ENCODE measurements around the gene FHL1.
"Not testable (repeated sequence)": the region's sequence is repeated elsewhere in the genome, so short reads cannot be mapped to it uniquely, and the experiment has no call there.

Gene FHL1

DNA sequence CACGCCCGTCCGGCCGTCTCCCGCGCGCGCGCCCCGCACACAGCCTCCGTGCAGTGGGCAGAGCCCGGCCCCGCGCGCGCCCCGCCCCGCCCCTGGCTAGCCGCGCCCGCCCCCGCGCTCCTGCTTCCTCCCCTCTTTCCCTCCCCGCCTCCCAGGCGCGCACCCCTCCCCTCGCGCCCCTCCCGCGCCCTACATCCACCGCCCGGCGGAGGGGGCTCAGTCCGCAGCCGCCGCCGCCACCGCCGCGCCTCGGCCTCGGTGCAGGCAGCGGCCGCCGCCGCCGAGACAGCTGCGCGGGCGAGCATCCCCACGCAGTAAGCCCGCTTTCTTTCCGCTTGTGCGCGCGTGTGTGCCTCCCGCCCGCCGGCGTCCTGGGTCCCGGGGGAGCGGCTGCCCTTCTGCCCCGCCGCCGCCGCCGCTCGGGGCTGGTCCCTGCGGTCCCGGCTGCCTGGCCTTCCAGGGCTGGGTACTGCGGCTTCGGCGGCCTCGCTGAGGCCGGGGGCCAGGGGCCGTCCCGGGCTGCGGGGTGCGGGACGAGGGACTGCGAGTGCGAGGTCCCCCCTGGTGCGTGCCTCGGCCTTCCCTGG is at the start of gene FHL1:
Gene FHL1, plus strand, starts transcription at position 219 of the 587 bp plus-strand sequence.
- DNase-seq, result peak; percentile 31 to 70 (median 51)

DNA sequence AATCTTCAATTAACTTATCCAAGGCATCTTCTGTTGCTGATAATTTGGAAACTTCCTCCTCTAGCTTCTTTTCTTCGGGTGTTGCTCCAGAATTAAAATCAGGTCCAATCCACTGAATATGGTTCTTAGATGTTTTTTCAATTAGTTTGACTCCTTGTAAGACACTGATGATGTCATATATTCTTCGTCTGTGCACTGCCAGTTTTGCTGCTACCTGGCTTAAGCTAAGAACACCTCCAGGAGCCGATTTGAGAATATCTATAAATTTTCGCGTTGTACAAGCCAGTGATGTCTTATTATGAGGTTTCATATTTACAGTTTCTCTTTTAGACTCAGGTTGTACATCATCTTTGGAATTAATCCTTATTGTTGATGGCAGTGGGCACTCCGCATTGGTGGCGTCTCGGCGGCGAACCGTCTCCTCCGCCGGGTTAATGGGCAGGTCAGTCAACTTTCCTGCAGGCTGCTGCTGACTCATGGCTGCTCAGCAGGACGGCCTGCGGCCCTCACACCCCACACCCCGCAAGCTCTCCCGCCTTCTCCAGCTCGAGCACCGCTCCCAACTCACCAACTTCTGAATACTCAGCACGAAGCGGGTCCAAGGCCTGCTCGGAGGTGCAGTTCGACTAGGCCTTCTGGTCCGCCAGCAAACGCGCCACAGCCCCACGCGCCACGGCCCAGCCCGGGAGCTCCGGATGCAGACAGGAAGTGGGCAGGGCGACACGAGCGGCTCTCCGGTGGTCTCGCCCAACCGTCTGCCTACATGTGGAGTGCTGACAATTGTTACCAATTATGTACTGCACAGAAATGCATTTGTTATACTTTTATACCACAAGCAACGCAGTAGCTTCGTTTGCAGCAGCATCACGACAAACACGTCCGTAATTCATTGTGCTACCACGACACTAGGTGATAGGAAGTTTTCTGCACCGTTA is 49.2 kb upstream of the FHL1 start:
- no peak for DNase-seq

DNA sequence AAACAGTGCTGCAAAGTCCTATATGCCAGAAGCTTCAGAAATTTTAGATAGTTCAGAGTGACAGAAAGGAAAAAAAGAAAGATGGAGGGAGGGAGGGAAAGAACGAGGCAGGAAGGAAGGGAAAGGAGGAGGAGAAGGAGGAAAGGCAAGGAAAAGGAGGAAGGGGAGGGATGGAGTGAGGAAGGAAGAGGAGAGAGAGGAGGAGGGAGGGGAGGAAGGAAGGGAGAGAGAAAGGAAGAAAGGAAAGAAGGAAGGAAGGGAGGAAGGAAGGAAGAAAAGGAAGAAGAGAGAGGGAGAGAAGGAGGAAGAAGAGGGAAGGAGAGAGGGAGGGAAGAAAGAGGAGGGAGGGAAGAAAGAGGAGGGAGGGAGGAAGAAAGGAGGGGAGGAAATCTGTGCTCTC is 42.4 kb upstream of the FHL1 start:
- no peak for DNase-seq

DNA sequence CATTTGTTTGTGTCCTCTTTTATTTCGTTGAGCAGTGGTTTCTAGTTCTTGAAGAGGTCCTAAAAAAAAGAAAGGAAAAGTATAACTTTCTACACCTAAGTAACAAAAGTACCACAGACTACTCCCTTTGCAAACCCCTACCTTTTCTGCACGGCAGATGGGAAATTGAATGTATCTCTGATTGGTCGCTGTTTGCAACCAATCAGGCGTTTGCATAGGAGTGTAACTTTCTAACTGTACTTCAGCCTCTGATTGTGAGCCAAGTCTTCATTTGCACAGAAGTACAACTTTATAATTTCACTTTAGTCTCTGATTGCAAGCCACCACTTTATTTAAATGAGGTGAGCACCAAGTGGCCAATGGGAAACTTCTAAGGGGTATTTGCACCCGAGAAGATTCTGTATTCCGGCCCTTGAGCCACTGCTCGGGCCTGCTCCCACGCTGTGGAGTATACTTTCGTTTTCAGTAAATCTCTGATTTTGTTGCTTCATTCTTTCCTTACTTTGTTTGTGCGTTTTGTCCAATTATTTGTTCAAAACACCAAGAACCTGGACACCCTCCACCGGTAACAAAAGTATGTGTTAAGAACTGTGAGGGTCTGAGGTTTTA is 40.3 kb upstream of the FHL1 start:
- DNase-seq, result no peak

DNA sequence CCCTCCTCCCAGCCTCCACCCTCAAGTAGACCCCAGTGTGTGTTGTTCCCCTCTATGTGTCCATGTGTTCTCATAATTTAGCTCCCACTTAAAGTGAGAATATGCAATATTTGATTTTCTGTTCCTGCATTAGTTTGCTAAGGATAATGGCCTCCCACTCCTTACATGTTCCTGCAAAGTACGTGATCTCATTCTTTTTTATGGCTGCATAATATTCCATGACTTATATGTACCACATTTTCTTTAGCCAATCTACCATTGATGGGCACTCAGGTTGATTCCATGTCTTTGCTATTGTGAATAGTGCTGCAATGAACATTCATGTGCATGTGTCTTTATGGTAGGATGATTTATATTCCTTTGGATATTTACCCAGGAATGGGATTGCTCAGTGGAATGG is 38.4 kb upstream of the FHL1 start:
- DNase-seq, result not testable (repeated sequence)

DNA sequence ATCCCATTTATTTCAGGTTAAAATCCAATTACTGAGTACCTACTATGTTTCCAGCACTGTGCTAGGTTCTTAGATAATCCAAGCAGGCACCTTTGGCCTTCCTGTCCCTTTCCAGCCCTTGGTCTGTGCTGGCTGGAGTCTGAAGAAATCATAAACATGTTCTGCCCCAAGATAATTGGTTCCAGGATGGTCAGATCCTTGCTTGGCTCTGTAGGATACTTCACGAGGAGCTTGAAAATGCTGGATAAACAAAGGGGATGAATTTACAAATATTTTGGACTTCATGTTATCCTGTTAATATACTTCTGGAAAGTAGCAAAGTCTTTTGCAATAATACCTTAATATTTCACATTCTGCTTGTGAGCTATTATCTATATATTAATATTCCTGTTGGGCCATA is 35.0 kb upstream of the FHL1 start:
- DNase-seq, result no peak

DNA sequence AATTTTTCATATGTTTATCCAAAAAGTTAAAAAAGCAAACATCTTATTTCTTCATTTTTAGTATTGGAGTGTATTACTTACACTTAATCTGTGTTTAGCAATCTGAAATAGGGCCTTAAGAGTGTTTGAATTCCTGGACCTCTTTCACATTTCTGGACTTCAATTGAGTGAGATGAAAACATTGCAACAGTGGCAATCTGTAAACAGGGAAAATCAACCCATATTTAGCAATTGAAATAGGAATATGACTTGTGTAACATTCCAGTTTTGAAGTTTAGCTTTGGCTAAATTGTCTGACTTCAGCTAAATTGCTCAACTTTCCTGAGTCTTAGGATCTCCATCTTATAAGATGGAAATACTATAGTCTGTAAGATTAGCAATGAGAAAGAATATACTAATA is 34.6 kb upstream of the FHL1 start:
- DNase-seq, result no peak

DNA sequence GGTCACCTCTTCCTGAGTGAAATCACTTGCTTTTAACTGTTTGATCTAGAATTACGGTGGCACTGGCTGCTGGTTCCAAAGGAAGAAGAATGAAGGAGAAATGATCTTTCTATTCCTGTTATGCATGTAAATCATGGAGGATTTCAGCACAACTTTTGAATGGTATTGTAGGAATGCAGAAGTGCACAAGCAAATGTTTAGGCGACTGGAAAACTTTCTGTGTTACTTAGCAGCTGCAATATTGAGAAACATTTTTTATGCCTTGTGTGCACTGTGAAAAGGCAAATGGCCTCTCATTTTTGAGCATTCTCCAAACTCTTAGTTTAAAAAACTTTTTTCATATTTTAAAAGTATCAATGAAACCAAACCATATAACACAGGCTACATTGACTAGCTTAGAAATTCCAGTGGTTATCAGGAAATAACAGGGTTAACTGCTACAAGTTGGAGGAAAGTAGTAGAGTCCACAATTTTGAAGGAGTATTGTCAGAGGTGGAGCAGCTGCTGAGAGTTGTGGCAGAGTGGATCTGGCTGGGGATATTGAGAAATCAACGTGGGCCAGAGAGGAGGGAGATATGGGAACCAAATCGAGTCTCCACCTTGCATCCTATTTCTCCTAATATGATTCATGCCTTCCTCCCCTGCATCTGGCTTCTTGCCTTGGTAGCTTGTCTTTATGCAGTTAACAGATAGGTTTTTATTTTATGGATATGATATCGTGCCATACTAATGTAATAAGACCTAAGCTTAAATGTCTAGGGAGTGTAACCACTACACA is 32.0 kb upstream of the FHL1 start:
- no peak for DNase-seq

DNA sequence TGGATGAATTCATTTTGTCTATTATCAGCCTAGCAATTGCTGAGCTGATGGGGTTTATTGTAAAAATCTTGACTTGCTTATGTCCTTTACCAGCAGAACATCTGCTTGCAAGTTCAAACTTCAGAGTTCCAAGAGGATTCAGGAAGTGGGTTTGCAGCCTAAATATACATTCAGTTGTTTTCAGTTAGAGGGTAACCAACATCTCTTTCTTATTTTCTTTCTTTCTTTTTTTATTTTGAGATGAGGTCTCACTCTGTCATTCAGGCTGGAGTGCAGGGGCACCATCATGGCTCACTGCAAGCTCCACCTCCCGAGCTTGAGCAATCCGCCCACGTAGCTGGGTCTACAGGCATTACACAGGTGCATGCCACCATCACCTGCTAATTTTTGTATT is 31.4 kb upstream of the FHL1 start:
- no peak for DNase-seq

DNA sequence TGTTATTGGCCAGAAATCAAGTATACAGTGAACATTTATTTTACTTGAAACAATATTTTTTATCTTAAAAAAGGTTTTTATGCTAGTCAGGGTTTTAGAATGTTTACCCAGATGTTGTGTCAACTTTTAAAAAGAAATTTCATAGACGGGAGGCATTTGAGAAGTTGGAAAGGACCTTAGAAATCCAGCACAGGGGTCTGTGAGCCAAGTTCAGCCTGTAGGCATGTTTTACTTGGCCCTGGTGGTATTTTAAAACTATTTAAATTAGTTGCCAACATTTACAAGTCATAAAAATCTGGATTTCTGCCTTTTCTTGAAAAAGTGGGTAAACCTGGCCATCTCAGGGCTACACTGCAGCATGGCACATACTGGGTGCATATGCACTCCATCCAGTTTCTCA is 25.5 kb upstream of the FHL1 start:
- no peak for DNase-seq

DNA sequence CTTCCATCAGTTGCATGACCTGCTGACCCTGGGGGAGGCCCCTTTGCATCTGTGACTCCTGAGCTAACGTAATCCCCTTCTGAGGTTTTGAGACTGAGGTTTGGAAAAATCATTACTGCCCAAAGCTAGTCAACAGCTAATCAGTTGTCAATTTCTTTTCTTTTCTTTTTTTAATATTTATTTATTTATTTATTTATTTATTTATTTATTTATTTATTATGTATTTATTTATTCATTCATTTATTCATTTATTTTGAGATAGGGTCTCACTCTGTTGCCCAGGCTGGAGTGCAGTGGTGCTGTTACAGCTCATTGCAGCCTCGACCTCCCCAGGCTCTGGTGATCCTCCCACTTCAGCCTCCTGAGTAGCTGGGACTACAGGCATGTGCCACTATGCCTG is 25.1 kb upstream of the FHL1 start:
- no peak for DNase-seq

DNA sequence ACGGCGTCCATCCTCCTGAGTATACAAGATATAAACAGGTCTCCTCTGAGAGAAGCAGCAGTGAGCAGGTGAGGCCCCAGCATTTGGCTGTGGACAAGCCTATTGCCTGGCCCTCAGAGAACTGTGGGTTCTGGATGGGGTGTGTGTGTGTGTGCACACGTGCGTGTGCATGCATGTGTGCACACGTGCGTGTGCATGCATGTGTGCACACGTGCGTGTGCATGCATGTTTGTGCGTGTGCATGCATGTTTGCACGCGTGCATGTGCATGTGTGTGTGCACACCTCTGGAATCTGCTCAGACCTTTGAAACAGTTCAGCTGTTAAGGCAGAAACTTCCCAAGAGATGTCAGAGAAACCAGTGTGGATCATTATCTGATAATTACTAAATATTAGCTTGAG is 22.2 kb upstream of the FHL1 start:
- no peak for DNase-seq

DNA sequence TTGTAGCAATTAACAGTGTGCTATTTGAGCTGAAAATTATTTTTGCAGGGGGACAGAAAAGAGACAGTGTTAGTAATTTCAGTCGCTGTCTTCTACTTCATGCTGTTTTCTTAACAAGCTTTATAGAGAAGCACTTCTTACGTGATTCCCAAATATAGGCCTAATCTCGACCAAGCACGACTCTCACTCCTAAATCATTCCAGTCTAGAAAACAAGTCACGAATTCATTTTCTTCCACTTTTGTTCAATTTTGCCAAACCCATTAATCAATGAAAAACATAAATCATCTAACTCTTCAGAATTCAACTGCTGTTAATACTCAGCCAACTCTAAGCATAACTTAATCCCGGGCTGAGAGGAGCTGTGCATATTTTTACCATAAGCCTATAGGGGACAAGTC is 21.0 kb upstream of the FHL1 start:
- no peak for DNase-seq

DNA sequence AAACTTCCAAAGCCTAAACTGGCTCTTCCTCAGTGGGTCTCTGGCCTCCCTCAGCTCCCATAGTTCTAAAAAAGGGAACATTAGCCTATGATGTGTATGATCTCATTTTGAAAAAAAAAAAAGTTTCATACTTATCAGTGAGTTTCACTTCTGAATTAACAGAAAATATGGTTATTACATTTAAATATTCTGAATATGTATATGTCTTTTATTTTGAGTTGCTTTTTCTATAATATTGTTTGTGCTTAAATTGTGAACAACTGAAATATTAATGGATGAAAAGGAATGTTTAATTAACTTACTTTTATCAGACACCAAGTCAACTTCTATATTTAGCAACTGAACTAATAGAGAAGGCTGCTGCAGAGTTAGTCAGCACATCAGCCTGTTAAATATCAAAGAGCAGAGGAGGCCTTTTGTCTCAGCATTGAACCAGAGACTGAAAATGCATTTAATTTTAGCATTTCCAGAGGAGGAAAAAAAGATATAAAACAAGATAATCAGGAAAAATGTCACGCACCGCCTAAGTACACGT is 20.4 kb upstream of the FHL1 start:
- DNase-seq, result peak; percentile 36 to 64 (median 57)

DNA sequence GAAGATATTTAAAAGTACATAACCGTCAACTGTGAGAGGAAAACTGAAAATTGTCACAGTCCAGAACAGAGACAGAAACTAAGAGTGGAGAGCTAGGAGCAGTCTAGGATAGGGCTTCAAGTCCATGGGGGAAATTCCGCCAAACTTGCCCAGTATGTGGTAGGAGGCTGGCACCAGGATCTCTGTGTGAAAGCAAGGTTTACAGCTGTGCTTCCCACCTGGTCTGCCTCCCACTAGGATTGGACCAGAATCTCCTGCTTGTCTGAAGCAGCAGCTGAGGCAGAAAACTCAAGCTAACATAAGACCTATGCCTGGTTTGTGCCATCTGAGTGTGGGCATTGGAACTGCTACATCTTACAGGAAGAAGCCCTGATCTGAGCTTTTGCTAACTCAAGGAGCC is 18.6 kb upstream of the FHL1 start:
- DNase-seq, result no peak

DNA sequence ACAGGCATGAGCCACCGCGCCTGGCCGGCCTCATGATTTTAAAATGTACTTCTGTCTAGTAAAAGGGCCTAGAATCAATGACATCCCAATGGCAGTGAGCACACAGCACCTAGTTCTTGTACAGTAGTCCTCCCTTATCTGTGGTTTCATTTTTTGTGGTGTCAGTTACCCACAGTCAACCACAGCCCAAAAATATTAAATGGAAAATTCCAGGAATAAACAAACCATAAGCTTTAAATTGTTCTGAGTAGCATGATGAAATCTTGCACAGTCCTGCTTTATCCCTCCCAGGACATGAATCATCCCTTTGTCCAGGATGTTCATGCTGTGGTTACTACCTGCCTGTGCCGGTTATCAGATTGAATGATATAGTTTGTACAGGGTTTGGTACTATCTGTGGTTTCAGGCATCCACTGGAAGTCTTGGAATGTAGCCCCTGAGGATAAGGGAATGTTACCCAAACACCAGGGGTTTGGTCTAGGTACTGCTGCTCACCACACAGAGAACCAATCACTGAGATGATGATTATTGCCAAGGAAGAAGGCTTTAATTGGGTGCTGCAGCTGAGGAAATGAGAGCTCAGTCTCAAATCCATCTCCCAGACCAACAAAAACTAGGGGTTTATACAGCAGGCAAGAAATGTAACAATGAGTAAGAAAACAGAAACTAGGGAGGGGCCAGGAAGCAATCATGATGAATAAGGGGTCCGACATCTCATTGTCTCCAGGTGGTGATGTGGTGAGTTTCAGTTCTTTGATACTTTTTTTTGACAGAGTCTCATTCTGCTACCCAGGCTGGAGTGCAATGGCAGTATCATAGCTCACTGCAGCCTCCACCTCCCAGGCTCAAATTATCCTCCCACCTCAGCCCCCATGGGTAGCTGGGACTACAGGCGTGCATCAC is 16.2 kb upstream of the FHL1 start:
- no peak for DNase-seq

DNA sequence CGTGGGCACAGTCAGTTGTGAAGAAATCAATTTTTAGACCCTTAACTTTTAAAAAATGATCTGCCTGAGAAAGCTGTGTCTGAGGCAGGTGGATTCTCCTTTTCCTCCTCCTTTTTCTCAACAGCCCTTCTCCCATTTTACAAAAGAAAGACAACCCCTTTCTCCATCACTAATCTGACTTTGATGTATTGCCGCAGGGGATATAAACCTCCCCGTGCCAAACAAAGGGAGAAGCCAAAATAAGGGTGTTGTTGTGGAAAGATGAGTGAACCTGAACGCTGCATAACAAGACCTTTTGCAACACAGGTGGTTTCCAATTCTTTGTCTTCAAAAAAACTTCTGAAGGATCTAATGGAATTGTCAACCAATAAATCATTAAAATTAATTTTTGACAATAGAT is 8.4 kb upstream of the FHL1 start:
- DNase-seq, result no peak

DNA sequence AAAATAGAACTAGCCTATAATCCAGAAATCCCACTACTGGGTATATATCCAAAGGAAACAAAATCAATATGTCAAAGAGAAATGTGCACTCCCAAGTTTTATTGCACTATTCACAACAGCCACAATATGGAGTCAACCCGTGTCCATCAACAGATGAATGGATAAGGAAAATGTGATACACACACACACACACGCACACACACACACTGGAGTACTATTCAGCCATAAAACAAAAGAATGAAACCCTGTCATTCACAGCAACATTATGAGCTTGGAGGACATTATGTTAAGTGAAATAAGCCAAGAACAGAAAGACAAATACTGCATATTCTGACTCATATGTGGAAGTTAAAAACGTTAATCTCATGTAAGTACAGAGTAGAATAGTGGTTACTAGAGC is 5.8 kb upstream of the FHL1 start:
- DNase-seq, result no peak

DNA sequence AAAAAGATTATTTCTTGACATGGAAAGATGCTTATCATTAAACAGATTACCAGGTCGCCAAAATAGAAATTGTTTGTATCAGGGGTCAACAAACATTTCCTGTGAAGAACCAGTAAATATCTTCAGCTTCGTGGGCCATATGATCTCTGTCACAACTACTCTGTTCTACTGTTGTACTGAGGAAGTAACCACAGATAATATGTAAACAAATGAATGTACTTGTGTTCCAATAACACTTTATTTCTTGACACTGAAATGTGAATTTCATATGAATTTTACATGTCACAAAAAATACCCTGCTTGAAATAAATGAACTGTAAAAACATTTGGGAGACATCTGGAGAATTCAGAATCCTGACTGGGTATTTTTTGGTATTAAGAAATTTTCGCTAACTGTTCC is 4.7 kb upstream of the FHL1 start:
- DNase-seq, result no peak

DNA sequence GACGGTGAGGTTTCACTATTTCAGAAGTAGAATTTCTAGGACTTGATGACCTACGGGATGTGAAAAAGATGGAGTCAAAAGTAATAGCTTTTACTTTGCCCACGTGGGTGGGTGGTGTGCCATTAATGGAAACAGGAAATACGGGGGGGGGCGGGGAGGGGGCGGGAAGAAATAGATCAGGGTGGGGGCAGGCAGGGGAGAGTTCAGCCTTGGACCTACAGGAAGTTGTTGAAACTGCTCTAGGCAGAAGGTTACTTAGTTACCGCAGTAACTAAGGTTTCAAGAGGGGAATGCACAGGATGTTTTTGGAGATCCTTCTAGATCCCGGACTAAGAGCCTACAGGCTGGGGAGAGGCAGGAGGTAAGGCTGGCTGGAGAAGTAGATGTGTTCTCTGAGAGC is 3.6 kb upstream of the FHL1 start:
- DNase-seq, result peak; percentile 20 to 32 (median 31)

DNA sequence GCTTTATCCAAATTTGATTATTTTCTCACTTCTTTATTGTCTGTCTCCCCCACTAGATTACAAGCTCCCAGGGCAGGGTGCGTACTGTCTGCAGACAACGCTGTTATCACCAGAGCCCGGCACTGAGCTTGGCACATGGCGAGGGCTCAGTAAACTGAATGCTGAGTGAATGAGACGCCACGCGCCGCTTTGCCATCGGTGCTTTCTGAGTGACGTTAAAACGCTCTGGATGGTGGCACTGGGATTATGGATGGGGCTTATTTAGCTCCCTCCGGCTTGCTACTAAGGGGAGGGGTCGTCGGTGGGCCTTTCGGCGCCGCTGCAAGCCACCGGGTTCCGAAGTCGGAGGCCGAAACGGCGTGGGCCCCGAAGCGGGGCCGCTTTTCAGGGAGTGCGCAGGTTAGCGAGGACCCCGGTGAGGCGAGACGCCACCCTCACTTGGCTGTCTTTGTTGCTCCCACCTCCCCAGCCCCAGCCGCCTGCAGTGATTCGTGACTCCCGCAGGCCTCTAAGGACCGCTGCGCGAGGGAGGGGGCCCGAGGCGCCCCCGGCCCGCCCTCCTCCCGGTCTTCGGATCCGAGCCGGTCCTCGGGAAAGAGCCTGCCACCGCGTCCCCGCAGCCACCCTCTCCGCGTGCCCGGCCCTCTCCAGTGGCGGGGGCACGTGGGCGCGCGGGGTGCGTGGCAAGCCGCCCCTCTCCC is 569 bp upstream of the FHL1 start:
- peak in 1 of 3 donors; percentile 39 for DNase-seq
